ENCODE data around the gene RBM14.
"Not testable (repeated sequence)": the region's sequence is repeated elsewhere in the genome, so short reads cannot be mapped to it uniquely, and the experiment has no call there.

RBM14 gene, protein sequence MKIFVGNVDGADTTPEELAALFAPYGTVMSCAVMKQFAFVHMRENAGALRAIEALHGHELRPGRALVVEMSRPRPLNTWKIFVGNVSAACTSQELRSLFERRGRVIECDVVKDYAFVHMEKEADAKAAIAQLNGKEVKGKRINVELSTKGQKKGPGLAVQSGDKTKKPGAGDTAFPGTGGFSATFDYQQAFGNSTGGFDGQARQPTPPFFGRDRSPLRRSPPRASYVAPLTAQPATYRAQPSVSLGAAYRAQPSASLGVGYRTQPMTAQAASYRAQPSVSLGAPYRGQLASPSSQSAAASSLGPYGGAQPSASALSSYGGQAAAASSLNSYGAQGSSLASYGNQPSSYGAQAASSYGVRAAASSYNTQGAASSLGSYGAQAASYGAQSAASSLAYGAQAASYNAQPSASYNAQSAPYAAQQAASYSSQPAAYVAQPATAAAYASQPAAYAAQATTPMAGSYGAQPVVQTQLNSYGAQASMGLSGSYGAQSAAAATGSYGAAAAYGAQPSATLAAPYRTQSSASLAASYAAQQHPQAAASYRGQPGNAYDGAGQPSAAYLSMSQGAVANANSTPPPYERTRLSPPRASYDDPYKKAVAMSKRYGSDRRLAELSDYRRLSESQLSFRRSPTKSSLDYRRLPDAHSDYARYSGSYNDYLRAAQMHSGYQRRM

DNA sequence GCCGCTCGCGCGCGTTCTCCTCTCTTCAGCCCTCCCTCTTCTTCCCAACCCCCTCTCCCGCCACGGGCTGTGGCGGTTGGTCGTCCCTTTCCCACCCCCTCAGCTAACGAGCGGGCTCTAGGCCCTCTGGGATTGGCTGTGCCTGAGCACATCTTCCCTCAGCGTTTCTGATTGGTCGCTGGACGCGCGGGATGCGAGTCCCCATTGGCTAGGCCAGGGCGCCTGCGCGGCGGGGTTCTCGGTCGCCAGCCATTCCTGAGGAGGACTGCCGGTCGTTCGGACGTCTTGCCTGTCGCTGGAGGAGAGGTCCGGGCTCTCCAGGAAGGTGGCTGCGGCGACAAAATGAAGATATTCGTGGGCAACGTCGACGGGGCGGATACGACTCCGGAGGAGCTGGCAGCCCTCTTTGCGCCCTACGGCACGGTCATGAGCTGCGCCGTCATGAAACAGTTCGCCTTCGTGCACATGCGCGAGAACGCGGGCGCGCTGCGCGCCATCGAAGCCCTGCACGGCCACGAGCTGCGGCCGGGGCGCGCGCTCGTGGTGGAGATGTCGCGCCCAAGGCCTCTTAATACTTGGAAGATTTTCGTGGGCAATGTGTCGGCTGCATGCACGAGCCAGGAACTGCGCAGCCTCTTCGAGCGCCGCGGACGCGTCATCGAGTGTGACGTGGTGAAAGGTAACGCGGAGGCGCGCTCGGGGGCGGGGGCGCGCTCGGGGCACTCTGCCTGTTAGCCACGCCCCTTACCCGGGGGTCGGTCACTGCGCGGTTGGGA lies at the start of gene RBM14:
RBM14 (plus strand) TSS at position 252 of the 776 bp plus-strand sequence; CDS start at position 343, 91 bp downstream.
- peak; percentile 97 for DNase-seq

DNA sequence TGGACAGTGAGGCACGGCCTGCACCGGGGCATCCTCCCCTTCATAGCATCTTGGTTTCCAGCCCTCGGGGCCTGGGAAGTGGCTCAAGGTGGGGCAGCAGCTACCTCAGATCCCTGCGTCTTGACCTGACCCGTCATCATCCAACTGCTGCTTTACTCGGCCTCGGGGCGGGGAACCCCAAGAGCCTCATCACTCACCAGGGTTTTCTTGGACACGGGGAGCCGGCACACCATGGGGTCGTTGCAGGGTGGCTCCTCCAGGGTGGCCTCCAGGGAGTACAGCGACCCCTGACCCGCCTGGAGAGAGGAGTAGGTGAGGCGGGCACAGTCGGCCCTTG lies 48.7 kb upstream of the RBM14 start:
- no peak for DNase-seq

DNA sequence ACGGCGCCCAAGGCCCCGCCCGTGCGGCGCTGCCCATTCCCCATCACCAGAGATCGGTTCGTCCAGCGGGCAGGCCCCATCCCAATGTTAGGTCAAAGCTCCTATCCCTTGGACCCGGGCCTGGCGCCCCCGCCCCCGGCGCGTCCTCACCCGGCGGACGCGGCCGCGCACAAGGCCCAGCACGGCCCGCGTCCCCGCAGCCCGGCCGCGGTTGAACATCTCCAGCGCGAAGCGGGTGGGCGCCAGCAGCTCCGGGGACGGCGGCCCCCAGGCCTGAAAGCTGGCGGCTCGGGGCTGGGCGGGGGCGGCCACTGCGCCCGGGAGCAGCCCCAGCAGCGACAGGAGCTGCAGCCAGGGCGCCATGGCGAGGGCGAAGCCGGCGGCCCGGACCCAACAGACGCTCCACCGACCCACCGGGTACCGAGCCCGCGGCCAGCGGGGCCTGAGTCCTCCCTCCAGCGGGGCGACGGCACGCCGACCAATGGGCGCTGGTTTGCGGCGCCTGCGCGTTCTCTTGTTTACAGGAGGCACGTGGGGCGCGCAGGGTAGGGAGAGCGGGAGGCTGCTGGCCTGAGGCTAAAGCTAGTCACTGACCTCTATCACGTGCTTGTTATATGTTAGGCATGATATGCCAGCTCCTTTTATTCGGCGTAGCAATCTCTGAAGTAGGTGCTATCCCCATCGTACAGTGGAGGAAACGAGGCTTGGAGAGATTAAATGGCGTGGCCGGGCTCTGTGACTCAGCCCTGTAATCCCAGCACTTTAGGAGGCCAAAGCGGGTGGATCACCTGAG lies 48.1 kb upstream of the RBM14 start, which contains the start of gene CTSF:
CTSF (minus strand) TSS at position 483 of the 793 bp plus-strand sequence; CDS start at position 363, 120 bp downstream.
- DNase-seq = peak; percentile 11

DNA sequence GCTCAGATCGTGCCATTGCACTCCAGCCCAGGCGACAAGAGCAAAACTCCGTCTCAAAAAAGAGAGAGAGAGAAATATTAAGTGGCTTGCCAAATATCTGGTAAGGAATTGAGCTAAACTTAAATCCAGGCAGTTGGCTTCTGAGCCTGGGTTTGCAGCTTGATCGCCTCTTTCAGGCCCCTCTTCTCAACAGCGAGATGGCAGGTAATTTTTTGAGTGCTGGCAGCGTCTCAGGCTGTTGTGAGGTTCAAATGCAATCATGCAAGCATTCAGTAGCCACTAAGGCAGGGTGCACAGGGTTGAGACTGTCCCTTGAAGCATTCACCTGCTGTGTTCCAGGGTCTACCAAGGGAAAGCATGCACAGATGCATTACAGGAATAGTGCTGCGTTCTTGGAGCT lies 47.4 kb upstream of the RBM14 start:
- DNase-seq = no peak

DNA sequence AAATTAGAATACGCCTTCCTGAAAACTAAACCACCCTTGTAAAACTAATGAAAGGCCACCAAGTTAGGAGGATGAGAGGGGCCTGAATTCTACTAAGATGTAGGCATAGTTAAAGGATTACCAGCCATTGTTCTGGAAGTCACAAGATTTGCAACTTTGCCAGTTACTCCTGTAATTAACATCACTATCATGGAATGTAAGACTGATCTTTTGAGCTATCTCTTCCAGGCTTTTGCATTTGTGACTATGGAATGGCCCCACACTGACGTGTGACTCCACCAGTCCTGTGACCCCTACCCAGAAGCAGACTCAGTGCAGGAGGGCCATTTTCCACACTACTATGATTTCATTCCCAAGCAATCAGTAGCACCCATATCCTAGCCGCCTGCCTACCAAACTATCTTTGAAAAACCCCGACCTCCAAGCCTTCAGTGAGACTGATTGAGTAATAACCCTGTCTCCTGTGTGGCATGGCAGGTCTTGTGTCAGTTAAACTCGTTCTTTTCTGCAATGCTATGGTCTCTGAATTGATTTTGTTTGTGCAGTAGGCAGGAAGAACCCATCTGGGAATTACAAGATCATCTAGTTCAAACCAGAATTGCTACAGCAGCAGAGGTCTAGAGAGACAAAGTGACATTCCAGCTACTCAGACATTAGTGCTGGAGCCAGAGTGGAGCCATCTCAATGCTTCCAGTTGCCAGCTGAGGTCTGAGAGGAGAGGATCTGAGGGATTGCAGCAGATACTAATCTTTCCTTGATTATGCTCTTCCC lies 46.2 kb upstream of the RBM14 start:
- no peak for DNase-seq

DNA sequence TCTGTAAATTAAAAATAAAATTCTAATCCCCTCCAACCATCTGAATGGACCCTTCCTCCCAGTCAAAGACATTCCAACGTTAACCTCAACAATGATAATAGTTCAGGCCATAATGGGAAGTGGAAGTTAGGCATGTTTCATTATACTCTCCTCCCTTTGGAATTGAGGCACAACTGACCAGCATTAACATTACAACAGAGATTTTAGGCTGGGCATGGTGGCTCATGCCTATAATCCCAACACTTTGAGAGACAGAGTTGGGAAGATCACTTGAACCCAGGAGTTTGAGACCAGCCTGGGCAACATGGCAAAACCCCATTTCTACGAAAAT lies 45.6 kb upstream of the RBM14 start:
- DNase-seq = no peak

DNA sequence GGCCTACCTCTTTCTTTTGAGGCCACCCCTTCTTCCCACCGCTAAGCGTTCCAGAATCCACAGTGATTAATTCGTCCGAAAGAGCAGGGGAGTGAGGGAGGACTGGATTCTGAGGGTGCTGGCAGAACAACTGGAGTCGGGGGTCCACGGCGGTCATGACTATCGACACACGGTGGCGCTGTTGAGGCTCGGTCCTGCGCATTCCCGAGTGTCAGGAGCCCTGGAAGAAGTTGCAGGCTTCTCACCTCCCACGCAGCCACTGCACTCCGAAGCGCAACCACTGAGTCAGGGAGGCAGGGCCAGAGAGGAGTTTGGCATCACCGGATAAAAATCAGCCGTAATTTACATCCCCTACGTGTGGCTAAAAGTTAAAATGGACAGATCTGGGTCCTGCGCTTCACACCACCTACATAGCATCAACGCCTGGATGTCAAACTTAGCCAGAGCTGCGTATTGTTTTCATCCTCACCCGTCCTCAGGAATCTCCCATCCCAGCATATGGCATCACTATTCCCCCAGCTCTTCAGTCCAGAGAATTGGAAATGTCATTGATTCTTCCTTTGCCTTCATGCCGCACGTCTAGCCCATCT lies 37.3 kb upstream of the RBM14 start:
- peak; percentile 67 for DNase-seq

DNA sequence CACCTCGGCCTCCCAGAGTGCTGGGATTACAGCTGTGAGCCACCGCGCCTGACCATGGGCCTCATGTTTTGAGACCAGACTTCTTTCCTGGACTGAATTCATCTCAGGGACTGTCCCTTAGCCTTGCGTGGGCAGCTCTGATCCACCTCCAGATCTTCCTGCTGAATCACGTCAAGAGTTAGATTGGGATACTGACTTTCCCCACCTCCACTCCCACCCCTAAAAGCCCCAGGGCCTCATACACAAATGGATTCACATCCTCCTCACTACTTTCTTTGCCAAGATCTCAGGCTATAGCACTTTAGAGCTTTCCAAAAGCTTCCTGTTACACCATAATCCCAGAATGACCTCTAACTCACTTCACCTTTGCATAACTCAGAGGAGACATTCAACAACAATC lies 35.6 kb upstream of the RBM14 start:
- DNase-seq = no peak

DNA sequence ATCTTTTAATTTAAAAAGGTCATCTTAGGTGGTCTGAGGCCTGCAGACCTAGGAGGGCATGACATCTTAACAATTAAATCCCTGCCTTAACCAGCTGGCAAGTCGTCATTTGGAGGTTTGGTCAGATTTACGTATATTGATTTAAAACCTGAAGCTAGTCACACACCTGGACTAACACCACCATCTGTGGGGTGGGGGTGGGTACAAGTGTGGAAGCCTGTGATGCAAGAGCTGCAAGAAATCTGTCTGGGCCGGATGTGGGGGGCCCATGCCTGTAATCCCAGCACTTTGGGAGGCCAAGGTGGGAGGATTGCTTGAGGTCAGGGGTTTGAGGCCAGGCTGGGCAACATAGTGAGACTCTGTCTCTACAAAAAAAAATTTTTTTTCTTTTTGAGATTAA lies 35.2 kb upstream of the RBM14 start:
- no peak for DNase-seq

DNA sequence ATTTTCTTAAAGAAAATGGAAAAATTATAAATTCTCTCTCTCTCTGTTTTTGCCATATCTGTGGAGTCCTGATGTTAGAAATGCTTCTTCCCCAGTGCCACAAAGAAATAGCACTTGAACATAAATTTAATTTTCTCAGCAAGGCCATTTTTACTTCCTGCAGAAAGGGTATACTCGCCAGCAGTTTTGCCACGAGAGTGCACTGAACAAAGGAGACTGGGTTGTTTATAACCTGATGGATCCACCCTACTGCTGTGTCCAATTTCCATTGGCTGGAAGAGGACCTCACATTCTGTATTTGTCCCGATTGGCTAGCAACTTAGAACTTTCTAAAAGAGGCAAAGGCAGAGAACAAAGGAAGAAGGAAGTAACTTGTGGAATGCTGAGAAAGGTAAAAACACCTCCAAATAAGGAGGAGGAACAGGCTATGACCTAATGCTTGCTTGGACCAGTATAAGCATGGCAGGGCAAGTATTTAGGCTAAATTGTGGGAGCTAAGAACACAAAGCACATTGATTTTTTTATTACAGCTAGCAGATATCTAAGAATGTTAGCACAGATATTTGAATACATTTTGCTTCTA lies 33.8 kb upstream of the RBM14 start:
- not testable (repeated sequence) for DNase-seq

DNA sequence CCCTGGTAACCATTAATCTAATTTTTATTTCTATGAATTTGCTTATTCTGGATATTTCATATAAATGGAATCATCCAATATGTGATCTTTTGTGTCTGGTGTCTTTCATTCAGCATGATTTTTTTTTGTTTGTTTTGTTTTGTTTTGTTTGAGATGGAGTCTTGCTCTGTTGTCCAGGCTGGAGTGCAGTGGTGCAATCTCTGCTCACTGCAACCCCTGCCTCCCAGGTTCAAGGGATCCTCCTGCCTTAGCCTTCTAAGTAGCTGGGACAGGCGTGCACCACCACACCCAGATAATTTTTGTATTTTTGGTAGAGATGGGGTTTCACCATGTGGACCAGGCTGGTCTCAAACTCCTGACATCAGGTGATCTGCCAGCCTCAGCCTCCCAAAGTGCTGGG lies 31.0 kb upstream of the RBM14 start:
- DNase-seq = not testable (repeated sequence)

DNA sequence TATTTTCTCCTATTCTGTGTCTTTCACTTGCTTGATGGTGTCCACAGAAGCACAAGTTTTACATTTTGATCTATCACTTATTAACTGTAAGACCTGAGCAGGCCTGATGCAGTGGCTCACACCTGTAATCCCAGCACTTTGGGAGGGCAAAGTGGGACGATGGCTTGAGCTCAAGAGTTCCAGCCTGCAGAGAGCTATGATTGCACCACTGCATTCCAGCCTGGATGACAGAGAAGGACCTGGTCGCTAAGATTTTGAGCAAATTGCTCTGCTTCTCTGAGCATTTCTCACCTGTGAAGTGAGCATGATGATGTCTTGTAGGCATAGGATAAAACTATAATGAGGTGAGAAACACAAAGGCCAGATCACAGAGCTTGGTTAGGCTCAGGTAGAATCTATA lies 30.3 kb upstream of the RBM14 start:
- DNase-seq = no peak

DNA sequence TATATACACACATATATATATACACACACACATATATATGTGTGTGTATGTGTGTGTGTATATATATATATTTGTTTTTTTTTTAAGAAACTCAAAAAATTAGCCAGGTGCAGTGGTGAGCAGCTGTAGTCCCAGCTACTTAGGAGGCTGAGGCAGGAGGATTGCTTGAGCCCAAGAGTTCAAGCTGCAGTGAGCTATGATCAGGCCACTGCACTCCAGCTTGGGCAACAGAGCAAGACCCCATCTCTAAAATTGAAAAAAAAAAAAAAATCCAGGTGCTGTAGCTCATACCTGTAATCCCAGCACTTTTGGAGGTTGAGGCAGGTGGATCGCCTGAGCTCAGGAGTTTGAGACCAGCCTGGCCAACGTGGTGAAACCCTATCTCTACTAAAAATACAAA lies 27.1 kb upstream of the RBM14 start:
- not testable (repeated sequence) for DNase-seq

DNA sequence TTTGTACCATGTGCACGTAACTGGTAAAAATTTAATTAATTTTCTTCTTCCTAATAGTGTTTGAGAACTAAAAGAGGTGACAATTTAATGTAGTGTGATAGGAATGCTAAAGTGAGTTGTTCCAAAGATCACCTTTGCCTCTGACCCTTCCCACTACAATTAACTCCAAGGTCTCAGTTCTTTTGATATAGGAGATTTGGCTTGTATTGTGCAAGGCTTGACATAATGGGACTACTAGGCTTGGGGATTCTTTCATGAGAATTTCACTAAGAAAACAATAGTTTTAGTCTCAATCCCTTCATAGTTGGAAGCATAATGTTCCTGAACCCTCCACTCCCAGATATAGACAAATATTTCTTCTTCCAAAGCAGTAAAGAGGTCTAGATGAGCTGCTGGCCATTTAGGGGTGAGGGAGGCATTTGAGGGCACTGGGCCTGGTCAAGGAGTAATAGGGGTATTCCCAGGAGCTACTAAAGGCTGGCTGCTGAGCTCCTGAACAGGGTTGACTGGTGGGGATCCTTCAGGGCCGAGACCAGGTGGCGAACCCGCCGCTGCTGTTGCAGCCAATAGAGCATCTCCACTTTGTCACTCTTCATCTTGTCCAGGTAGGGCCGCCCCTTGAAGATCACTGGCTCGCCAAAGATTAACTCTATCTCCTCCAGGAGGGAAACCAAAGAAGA lies 26.3 kb upstream of the RBM14 start:
- no peak for DNase-seq

DNA sequence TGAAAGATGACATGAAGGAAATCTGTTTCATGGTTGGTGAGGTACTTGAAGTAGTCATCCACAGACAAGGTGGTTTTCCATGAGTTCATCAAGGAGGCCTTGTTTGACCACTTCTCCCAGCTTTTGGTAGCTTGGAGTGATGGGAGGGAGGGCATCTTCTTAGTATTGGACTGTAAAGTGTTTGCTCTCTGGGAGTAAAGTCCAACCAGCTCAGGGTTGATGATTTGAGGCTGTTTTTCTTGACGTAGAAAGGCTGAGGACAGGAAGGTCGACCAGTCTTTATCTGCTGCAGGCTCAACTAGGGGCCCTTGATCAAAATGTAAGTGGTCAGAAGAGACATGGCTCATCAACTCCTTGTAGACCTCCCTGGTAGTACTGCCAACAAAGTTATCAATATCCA lies 25.3 kb upstream of the RBM14 start:
- no peak for DNase-seq

DNA sequence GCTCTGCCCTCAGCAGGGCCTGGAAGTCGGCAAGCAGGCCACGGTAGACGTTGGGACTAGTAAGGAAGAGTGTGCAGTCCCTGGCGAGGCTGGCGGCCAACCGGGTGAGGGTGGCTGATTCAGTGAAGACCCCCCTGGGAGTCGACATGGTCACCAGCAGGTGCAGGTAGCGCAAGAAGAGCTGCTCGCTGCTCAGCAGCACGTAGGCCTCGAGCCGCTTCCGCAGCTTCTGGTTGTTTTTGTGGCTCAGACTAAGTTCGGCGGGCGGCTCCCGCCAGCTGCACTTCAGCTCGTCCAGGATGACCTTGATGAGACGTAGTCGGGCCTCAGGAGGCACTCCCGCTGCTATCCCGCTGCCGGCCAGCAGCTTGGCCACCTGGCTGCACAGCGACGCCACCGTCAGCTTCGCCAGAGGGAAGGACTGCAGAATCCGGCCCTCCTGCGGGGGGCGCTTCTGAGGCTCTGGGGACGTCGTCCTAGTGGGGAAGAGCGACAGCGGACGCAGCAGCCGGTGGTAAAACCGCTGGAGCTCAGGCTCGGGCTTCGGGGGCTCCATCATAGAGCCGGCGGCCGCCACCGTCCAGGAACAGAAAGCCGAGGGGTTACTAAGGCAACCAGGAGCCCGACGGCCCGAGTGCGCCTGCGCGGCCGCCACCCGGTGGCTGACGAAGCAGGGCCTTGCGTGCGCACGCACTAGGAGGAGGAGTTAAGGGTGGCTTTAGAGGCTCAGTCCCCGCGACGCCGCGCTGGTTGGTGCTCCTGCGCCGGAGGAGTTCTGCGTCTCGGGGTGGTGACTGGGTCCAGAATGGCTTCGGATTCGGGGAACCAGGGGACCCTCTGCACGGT lies 23.8 kb upstream of the RBM14 start, which contains the start of the genes CCDC87 and CCS:
CCDC87 (minus strand) TSS at position 607 of the 846 bp plus-strand sequence; CDS start at position 559, 48 bp downstream.
CCS (plus strand) TSS at position 729 of the 846 bp plus-strand sequence; CDS start at position 806, 77 bp downstream.
- DNase-seq = peak; percentile 90

DNA sequence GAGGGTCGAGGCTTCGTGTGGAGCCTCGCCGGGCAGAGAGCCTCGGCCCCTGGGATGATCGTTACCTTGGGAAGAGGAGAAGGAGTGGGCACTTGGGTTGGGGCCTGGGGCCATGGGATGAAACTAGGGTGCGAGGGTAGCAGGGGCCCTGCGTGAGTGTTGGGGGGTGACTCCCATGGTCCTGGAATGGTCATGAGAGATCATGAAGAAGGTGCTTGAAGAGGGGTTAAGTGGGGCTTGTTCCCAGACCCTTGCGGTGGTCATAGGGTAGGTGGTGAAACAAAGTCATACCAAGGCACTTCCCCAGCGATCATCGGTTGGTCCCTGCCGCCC lies 23.2 kb upstream of the RBM14 start:
- no peak for DNase-seq

DNA sequence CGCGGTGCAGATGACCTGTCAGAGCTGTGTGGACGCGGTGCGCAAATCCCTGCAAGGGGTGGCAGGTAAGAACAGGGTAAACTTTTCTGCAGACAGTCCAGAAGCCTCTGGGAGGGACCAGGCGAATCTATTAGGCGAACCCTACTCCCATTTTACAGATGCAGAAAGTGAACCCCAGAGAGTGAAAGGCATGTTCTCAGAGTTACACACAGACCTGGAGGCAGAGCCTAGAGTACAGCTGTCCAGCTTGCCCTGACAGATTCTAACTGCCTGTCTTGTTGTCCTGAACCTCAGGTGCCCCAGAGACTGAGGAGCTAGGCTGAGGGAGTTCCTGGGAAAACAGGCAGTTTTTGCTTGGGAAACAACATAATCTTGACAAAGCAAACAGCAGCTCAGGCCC lies 22.8 kb upstream of the RBM14 start:
- no peak for DNase-seq

DNA sequence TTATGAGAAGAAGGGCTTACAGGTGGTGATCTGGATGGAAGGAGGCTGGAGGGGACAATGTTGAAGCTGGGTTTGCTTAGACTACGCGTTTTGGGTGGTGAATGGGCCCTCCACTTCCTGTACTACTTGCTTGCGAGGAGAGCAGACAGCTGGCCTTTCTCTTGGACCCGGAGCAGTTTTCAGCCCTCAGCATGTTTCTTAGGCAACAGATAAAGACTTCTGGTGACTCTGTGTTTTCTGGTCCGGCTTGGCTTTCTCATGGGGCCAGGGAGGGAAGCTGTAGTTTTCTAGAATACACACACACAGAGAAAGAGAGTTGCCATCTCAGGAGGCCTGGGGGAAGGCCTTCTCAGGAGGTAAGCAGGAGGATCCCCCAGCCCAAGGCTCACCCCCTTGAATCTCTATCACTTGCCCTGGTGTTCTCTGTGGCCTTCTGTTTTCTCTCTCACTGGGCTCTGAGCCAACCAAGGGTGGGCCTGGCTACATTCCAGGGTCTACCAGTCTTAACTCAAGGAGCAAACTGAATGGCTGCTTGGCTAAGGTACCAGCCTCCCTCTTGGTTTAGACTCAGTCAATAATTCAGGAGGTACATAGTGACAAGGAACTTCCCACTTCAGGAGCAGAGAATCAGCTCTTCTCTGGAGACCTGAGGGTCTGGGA lies 21.1 kb upstream of the RBM14 start:
- DNase-seq = no peak
